ENCODE measurements around the gene KRT17. TPM values are rescaled to one million over a fixed set of nuclear protein-coding genes. Genes with fewer than 3 reads are reported as not detected.

Gene KRT17
- total RNA-seq, 1 experiment from 2014 or later, result 1.5 TPM

DNA sequence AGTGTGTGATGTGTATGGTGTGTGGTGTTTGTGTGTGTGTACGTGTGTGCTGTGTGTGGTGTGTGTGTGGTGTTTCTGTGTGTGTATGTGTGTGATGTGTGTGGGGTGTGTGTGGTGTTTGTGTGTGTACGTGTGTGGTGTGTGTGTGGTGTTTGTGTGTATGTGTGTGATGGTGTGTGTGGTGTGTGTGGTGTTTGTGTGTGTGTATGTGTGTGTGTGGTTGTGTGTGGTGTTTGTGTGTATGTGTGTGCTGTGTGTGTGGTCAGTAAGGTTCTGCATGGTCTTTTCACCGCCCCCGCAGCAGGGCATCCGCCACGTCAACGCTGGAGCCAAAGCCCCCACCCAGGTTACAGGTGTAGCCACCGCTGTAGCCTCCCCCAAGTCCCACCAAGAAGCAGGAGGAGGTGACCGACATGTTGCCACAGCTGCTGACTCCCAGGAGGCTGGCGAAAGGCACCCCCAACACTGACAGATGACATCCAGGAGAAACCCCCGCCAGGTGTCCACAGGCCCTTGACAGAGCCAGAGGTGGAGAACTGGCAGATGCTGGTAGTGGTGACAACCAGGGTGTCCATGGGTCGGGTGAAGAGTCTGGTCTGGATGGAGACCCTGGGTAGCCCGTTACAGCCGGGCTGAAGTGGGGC is 9.3 kb upstream of the KRT17 start:
- Histone ChIP-seq H3K9me3 (ENCODE audit: control insufficient read depth, low read depth, low read length) (no peaks in the 10 kb centered on the region), H3K79me1 (ENCODE audit: insufficient read depth, low read depth, low read length, poor library complexity, severe bottlenecking) (no peaks in the 10 kb centered on the region), H3K27ac (ENCODE audit: insufficient read length, low read depth, low read length) (no peak overlapping the region), H3K79me2 (ENCODE audit: insufficient read depth, low read length) (no peaks in the 10 kb centered on the region), H2BK5ac (ENCODE audit: insufficient read length, low read length) (no peak overlapping the region), H3K9ac (ENCODE audit: extremely low read depth, insufficient read length, low read length) (no peak overlapping the region), H2AK5ac (ENCODE audit: insufficient read length, low read length) (no peak overlapping the region), H2BK15ac (ENCODE audit: low read depth, low read length) (no peak overlapping the region), H3K4me2 (ENCODE audit: insufficient read depth, insufficient read length, low read length) (no peak overlapping the region), H4K20me1 (ENCODE audit: control insufficient read depth, insufficient read depth, insufficient read length) (no peaks in the 10 kb centered on the region), H3T11ph (ENCODE audit: low read length) (no peak overlapping the region), H2AFZ (ENCODE audit: low read length) (no peak overlapping the region), H4K8ac (replicated peaks; ENCODE audit: insufficient read length, low read depth, low read length) (no peak overlapping the region), H2BK20ac (ENCODE audit: low read depth, low read length, poor library complexity, severe bottlenecking) (no peak overlapping the region), H3K56ac (ENCODE audit: insufficient read length, low read depth, low read length) (no peak overlapping the region), H4K91ac (ENCODE audit: insufficient read length, low read depth, low read length) (no peak overlapping the region), H2BK120ac (ENCODE audit: low read depth, low read length, poor library complexity, severe bottlenecking) (no peak overlapping the region), H3K23me2 (ENCODE audit: insufficient read length, low read depth, low read length, poor library complexity, severe bottlenecking) (no peaks in the 10 kb centered on the region), H2BK12ac (ENCODE audit: insufficient read length, low read depth, low read length) (no peak overlapping the region), H3K4me1 (ENCODE audit: insufficient read depth, low read length) (no peaks in the 10 kb centered on the region; the same call in 1 of the 2 replicates), H4K5ac (ENCODE audit: insufficient read length, low read depth, low read length) (no peak overlapping the region), H3K14ac (ENCODE audit: insufficient read depth, low read length) (no peak overlapping the region), H3K4ac (ENCODE audit: low read depth, low read length) (no peak overlapping the region), H3K18ac (ENCODE audit: insufficient read length, low read depth, low read length) (no peak overlapping the region), H3K23ac (ENCODE audit: insufficient read length, low read depth, low read length) (no peak overlapping the region), H3K27me3 (ENCODE audit: insufficient read depth, low read length) (no peaks in the 10 kb centered on the region)
- Mint-ChIP-seq H3K4me3 (no peak overlapping the region), H3K27ac (no peak overlapping the region), H3K9me3 (no peaks in the 10 kb centered on the region), H3K4me1 (peaks cover 16 to 17% of the 10 kb centered on the region in 2 experiments), H3K27me3 (ENCODE audit: low read depth) (no peaks in the 10 kb centered on the region), H3K36me3 (ENCODE audit: insufficient read depth in 1 of 3, low read depth in 3 of 3) (no peaks in the 10 kb centered on the region)
- 100% methylated on average over 1 of the region's 14 CpGs for WGBS (ENCODE audit: extremely low coverage, insufficient read length, low lambda C conversion rate)
- TF ChIP-seq, protein P1, sequence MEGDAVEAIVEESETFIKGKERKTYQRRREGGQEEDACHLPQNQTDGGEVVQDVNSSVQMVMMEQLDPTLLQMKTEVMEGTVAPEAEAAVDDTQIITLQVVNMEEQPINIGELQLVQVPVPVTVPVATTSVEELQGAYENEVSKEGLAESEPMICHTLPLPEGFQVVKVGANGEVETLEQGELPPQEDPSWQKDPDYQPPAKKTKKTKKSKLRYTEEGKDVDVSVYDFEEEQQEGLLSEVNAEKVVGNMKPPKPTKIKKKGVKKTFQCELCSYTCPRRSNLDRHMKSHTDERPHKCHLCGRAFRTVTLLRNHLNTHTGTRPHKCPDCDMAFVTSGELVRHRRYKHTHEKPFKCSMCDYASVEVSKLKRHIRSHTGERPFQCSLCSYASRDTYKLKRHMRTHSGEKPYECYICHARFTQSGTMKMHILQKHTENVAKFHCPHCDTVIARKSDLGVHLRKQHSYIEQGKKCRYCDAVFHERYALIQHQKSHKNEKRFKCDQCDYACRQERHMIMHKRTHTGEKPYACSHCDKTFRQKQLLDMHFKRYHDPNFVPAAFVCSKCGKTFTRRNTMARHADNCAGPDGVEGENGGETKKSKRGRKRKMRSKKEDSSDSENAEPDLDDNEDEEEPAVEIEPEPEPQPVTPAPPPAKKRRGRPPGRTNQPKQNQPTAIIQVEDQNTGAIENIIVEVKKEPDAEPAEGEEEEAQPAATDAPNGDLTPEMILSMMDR (conservative IDR thresholded peaks at IDR 0.05), result no peak
- DNase-seq, result no peak
